Hepatocyte (in vitro differentiated cells): ENCODE measurements around the gene BEND7.

Source experiments
- CTCF ChIP-seq: fragments of 200-600 bp; sonication (generic); IDR thresholded peaks from 2 replicates; pipeline ENCODE4 v1.5.1; 2016; ENCODE audit warnings: antibody characterized with exemption, mild to moderate bottlenecking; ENCODE audit not compliant: poor library complexity
- EZH2 ChIP-seq: fragments of 200-600 bp; sonication (generic); IDR thresholded peaks from 2 replicates; pipeline ENCODE4 v1.6.1; 2016; ENCODE audit warnings: antibody characterized with exemption, mild to moderate bottlenecking, borderline replicate concordance
- EZH2phosphoT487 ChIP-seq: fragments of 200-600 bp; sonication (generic); IDR thresholded peaks from one replicate; pipeline ENCODE4 v1.6.1; 2018; ENCODE audit warnings: antibody characterized with exemption, mild to moderate bottlenecking, low read depth, moderate library complexity; ENCODE audit not compliant: unreplicated experiment, severe bottlenecking

GRCh38 chr10:13489035-13489599 lies 39.7 kb downstream of the BEND7 start:
- no peak for TF ChIP-seq CTCF
- TF ChIP-seq EZH2 = no peak
- no peak for TF ChIP-seq EZH2phosphoT487
